Osteoblast (primary cell): ENCODE data around the gene CD40. TPM values are rescaled to one million over a fixed set of nuclear protein-coding genes. Genes with fewer than 3 reads are reported as not detected.

Experiments used
- DNase-seq: peaks from one replicate; pipeline ENCODE4 v3.0.0; 2011; ENCODE audit warnings: low spot score, mixed read lengths; ENCODE audit not compliant: insufficient read length; ENCODE audit errors: missing footprints
- H2AFZ ChIP-seq: 2 replicates; pipeline ENCODE4 v1.6.0; 2011; ENCODE audit warnings: mild to moderate bottlenecking, low read length
- H3K27ac ChIP-seq: 2 replicates; pipeline ENCODE4 v1.5.1; 2011; ENCODE audit warnings: mild to moderate bottlenecking, low read depth, low read length, moderate library complexity
- H3K27me3 ChIP-seq: 2 replicates; pipeline ENCODE4 v1.6.0; 2012; ENCODE audit warnings: mild to moderate bottlenecking, control low read depth, inconsistent platforms, low read length, moderate library complexity; ENCODE audit not compliant: insufficient read depth
- H3K36me3 ChIP-seq: 2 replicates; pipeline ENCODE4 v1.5.1; 2011; ENCODE audit warnings: mild to moderate bottlenecking, low read length, control low read depth, moderate library complexity; ENCODE audit not compliant: insufficient read depth
- H3K4me1 ChIP-seq: 2 replicates; pipeline ENCODE4 v1.5.1; 2011; ENCODE audit warnings: mild to moderate bottlenecking, low read length, control low read depth, moderate library complexity; ENCODE audit not compliant: insufficient read depth
- H3K4me2 ChIP-seq: 2 replicates; pipeline ENCODE4 v1.6.0; 2011; ENCODE audit warnings: mild to moderate bottlenecking, low read length; ENCODE audit not compliant: insufficient read depth
- H3K4me3 ChIP-seq: fragments of 200-600 bp; sonication (generic); 3 replicates; pipeline ENCODE4 v1.5.1; 2012; ENCODE audit warnings: mild to moderate bottlenecking, low read length, inconsistent platforms; ENCODE audit not compliant: insufficient read depth
- H3K79me2 ChIP-seq: 2 replicates; pipeline ENCODE4 v1.6.0; 2012; ENCODE audit warnings: mild to moderate bottlenecking, low read length, control low read depth, inconsistent platforms; ENCODE audit not compliant: insufficient read depth
- H3K9me3 ChIP-seq: 2 replicates; pipeline ENCODE4 v1.5.1; 2011; ENCODE audit warnings: low read depth, low read length, control low read depth
- H4K20me1 ChIP-seq: 2 replicates; pipeline ENCODE4 v1.6.0; 2012; ENCODE audit warnings: mild to moderate bottlenecking, low read length, control low read depth; ENCODE audit not compliant: insufficient read depth
- total RNA-seq: library from RNA; depleted of rRNA; stranded (reverse); fragments of >200 nt; gene quantifications from 2 replicates; pipeline ENCODE4 v1.2.3, GENCODE V29; 2012
- TF ChIP-seq, protein P1 (sequence below): IDR thresholded peaks from 2 replicates; pipeline ENCODE4 v1.5.1; 2011; ENCODE audit warnings: mild to moderate bottlenecking, low read depth, low read length, moderate library complexity; ENCODE audit errors: extremely low read depth

The CD40 gene
- total RNA-seq, 1 donor = 2.5 TPM

DNA sequence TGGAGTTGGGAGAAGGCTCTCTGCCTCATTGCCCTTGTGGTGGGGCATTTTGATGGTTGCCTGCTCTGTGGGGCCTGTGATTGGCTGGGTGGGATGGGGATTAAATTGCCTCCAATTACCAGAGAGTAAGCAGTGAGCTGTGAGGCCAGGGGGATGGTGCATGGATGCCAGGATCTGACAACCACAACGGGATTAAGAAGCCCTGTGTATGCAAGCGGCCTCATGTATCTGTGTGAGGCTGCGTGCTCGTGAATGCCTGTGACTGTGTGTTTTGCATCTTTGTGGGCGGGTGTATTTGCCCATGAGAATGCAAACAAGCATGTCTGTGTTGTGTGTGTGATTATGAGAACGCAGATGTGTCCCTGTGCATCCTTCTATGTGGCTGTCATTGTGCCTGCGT lies 46.1 kb downstream of the CD40 start:
- Histone ChIP-seq H3K4me3 (no peak overlapping the region), H3K4me1 (no peaks in the 10 kb centered on the region), H3K9me3 (no peaks in the 10 kb centered on the region), H2AFZ (no peak overlapping the region), H3K27ac (no peak overlapping the region), H4K20me1 (no peaks in the 10 kb centered on the region), H3K4me2 (no peak overlapping the region), H3K27me3 (peaks cover 3% of the 10 kb centered on the region), H3K79me2 (no peaks in the 10 kb centered on the region), H3K36me3 (no peaks in the 10 kb centered on the region)
- TF ChIP-seq, protein P1, sequence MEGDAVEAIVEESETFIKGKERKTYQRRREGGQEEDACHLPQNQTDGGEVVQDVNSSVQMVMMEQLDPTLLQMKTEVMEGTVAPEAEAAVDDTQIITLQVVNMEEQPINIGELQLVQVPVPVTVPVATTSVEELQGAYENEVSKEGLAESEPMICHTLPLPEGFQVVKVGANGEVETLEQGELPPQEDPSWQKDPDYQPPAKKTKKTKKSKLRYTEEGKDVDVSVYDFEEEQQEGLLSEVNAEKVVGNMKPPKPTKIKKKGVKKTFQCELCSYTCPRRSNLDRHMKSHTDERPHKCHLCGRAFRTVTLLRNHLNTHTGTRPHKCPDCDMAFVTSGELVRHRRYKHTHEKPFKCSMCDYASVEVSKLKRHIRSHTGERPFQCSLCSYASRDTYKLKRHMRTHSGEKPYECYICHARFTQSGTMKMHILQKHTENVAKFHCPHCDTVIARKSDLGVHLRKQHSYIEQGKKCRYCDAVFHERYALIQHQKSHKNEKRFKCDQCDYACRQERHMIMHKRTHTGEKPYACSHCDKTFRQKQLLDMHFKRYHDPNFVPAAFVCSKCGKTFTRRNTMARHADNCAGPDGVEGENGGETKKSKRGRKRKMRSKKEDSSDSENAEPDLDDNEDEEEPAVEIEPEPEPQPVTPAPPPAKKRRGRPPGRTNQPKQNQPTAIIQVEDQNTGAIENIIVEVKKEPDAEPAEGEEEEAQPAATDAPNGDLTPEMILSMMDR = no peak
- DNase-seq = no peak

DNA sequence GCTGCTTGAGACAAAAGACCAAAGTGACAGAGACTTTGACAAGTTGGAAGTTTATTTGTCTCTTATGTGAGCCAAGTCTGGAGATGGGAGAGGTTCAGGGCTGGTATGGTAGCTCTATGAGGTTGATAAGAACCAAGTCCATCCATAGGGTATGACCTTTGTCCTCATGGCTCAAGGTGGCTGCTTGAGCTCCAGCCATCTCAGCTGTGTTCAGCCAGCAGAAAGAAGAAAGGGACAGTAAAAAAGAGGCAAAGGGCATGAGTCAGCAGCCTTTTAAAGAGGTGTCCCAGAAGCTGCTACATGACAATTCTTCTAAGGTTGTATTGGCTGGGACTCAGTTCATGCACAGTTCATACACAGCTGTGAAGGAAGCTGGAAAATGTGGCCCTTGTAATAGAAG lies 49.0 kb downstream of the CD40 start:
- Histone ChIP-seq H3K27ac (no peak overlapping the region), H3K4me3 (no peak overlapping the region), H4K20me1 (no peaks in the 10 kb centered on the region), H3K36me3 (no peaks in the 10 kb centered on the region), H3K9me3 (no peaks in the 10 kb centered on the region), H3K4me1 (no peaks in the 10 kb centered on the region), H3K4me2 (no peak overlapping the region), H2AFZ (no peak overlapping the region), H3K27me3 (peaks cover 4% of the 10 kb centered on the region), H3K79me2 (no peaks in the 10 kb centered on the region)
- TF ChIP-seq, protein P1 = no peak
- DNase-seq = no peak

DNA sequence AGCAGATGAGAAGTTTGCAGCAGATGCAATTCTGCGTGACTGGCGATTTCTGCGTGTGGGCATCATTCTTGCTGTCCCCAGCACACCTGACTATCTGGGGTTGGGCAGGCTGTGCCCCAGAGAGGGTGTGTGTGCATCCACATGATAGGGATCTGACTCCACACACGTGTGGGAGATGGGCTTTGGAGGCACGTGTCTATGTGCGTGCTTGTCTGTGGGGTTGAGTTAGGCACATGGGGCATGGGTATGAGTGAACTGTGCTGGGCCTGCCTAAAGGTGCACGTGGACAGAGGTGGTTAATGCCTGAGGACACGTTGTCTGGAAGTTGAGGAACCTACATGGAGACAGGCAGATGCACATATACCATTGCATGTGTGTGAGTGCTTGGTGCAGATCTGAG lies 50.3 kb downstream of the CD40 start:
- TF ChIP-seq, protein P1 = no peak
- no peak overlapping the region for H3K4me3 ChIP-seq
- H2AFZ ChIP-seq = no peak overlapping the region
- no peaks in the 10 kb centered on the region for H3K36me3 ChIP-seq
- no peaks in the 10 kb centered on the region for H4K20me1 ChIP-seq
- no peak overlapping the region for H3K4me2 ChIP-seq
- no peaks in the 10 kb centered on the region for H3K4me1 ChIP-seq
- no peak for DNase-seq
- H3K27ac ChIP-seq = no peak overlapping the region
- peaks cover 9% of the 10 kb centered on the region for H3K27me3 ChIP-seq
- H3K9me3 ChIP-seq = no peaks in the 10 kb centered on the region
- no peaks in the 10 kb centered on the region for H3K79me2 ChIP-seq

DNA sequence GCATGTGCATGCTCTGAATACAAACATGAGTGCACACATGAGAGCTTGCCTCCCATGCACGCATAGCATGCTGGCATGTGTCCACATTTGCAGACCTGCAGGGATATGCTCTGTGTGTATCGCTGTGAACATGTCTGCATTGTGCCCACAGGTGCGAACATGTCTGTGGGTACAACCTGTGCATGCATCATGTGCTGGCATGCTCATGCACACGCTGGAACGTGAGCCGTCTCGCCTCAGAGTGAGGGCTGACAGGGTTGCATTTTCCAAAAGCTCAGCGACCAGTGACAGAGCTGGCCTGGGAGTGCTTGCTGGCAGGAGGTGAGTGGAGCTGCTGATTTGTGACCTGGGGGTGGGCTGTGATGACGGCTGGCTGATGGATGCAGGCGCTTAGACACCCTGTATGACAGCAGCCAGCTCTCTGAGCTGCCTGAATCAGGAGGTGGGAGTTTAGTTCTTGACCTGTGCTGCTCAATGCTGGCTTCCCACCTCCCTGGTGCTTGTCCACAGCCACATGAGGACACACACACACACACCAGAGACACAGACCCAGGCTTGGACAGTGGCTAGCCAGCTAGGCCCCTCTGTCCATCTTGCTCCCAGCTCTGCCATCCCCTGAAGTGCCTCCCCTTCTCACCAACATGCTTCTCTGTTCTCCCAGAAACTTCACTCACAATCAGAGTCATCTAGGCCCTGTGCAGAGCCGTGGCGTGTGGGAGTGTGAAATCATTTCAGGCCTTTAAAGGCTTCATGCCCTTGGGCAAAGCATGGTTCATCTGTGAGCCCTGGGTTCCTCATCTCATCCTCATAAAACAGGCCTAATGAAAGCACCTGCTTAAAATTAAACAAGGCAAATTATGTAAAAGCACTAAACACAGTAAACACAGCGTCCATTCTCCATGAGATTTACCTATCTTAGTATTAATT lies 51.4 kb downstream of the CD40 start:
- Histone ChIP-seq H2AFZ (no peak overlapping the region), H4K20me1 (no peaks in the 10 kb centered on the region), H3K79me2 (no peaks in the 10 kb centered on the region), H3K27ac (no peak overlapping the region), H3K4me3 (no peak overlapping the region), H3K4me2 (no peak overlapping the region), H3K27me3 (peaks cover 15% of the 10 kb centered on the region), H3K9me3 (no peaks in the 10 kb centered on the region), H3K36me3 (no peaks in the 10 kb centered on the region), H3K4me1 (no peaks in the 10 kb centered on the region)
- TF ChIP-seq, protein P1 = no peak
- DNase-seq = no peak
